GM23338 (cell line): ENCODE results near the gene ANGPTL2. TPM values are rescaled to one million over a fixed set of nuclear protein-coding genes. Genes with fewer than 3 reads are reported as not detected.

Experiments
- ATAC-seq: fragments of 200-7000 bp; cut with Tn5 transposase; 3 replicates; pipeline ENCODE4 v1.9.1; 2020
- DNase-seq: peaks from one replicate; pipeline ENCODE4 v3.0.0-alpha.2; 2015; ENCODE audit warnings: low spot score
- H2AFZ ChIP-seq: fragments of 200-600 bp; sonication (generic); 2 replicates; pipeline ENCODE4 v1.8.0; 2016; ENCODE audit warnings: antibody characterized with exemption, mild to moderate bottlenecking, moderate library complexity
- H3F3A ChIP-seq: fragments of 200-600 bp; sonication (generic); replicated peaks from 2 replicates; pipeline ENCODE4 v1.8.0; 2017; ENCODE audit warnings: antibody characterized with exemption, mixed run types, low read depth
- H3K27ac ChIP-seq: fragments of 200-600 bp; sonication (generic); 2 replicates; pipeline ENCODE4 v1.6.1; 2016; ENCODE audit warnings: low read depth
- H3K27me3 ChIP-seq: fragments of 200-600 bp; sonication (generic); 2 replicates; pipeline ENCODE4 v1.8.0; 2016; ENCODE audit warnings: mild to moderate bottlenecking, mixed run types, moderate library complexity; ENCODE audit not compliant: insufficient read depth
- H3K36me3 ChIP-seq: fragments of 200-600 bp; sonication (generic); 2 replicates; pipeline ENCODE4 v1.8.0; 2016; ENCODE audit warnings: mild to moderate bottlenecking; ENCODE audit not compliant: insufficient read depth
- H3K4me1 ChIP-seq: fragments of 200-600 bp; sonication (generic); 2 replicates; pipeline ENCODE4 v1.8.0; 2016; ENCODE audit warnings: mild to moderate bottlenecking, moderate library complexity; ENCODE audit not compliant: insufficient read depth
- H3K4me2 ChIP-seq: fragments of 200-600 bp; sonication (generic); 2 replicates; pipeline ENCODE4 v1.7.1; 2017; ENCODE audit warnings: mixed run types
- H3K4me3 ChIP-seq: fragments of 200-600 bp; sonication (generic); 2 replicates; pipeline ENCODE4 v1.6.1; 2016; ENCODE audit warnings: mixed run types
- H3K79me2 ChIP-seq: fragments of 200-600 bp; sonication (generic); replicated peaks from 2 replicates; pipeline ENCODE4 v1.8.0; 2017; ENCODE audit warnings: mild to moderate bottlenecking; ENCODE audit not compliant: insufficient read depth
- H3K9me2 ChIP-seq: fragments of 200-600 bp; sonication (generic); 2 replicates; pipeline ENCODE4 v1.8.0; 2017; ENCODE audit not compliant: insufficient read depth
- H4K20me1 ChIP-seq: fragments of 200-600 bp; sonication (generic); replicated peaks from 2 replicates; pipeline ENCODE4 v1.8.0; 2017; ENCODE audit warnings: mild to moderate bottlenecking; ENCODE audit not compliant: insufficient read depth
- H3K27ac Mint-ChIP-seq: 2 replicates; pipeline ENCODE4 v1.8.0; 2020; ENCODE audit warnings: inconsistent platforms, mild to moderate bottlenecking, moderate library complexity, mixed read lengths
- H3K27me3 Mint-ChIP-seq: 3 replicates; pipeline ENCODE4 v1.8.0; 2022; ENCODE audit warnings: low read depth, mild to moderate bottlenecking, moderate library complexity, mixed read lengths, inconsistent platforms; ENCODE audit not compliant: insufficient read depth, poor library complexity
- H3K36me3 Mint-ChIP-seq: 3 replicates; pipeline ENCODE4 v1.8.0; 2021; ENCODE audit warnings: low read depth, mild to moderate bottlenecking, inconsistent platforms, moderate library complexity, mixed read lengths
- H3K4me1 Mint-ChIP-seq: 3 replicates; pipeline ENCODE4 v1.8.0; 2020; ENCODE audit warnings: mild to moderate bottlenecking, inconsistent platforms, mixed read lengths
- H3K4me3 Mint-ChIP-seq: 3 replicates; pipeline ENCODE4 v1.8.0; 2021; ENCODE audit warnings: moderate library complexity, mild to moderate bottlenecking, inconsistent platforms, mixed read lengths
- H3K9me3 Mint-ChIP-seq: 3 replicates; pipeline ENCODE4 v1.8.0; 2020; ENCODE audit warnings: moderate library complexity, mild to moderate bottlenecking, inconsistent platforms, mixed read lengths
- CREB1 ChIP-seq: fragments of 250-450 bp; sonication (Bioruptor Pico); IDR thresholded peaks from 2 replicates; pipeline ENCODE4 v1.5.0; 2020; ENCODE audit warnings: low read depth, mild to moderate bottlenecking, moderate library complexity
- CTCF ChIP-seq, 2 experiments: fragments of 200-600 bp in 1 of 2; sonication (generic) in 1 of 2; conservative IDR thresholded peaks; 2 replicates each; pipeline versions ENCODE4 v1.5.1 to v1.6.1; 2016 to 2017; ENCODE audit warnings: antibody characterized with exemption in 2 of 2, low read depth in 2 of 2, mild to moderate bottlenecking in 2 of 2, moderate library complexity in 1 of 2
- ETS1 ChIP-seq: IDR thresholded peaks from 2 replicates; pipeline ENCODE4 v1.6.1; 2016; ENCODE audit warnings: antibody characterized with exemption
- EZH2phosphoT487 ChIP-seq: fragments of 200-600 bp; sonication (generic); IDR thresholded peaks from one replicate; pipeline ENCODE4 v1.8.1; 2018; ENCODE audit warnings: antibody characterized with exemption; ENCODE audit not compliant: unreplicated experiment
- JUNB ChIP-seq: IDR thresholded peaks from one replicate; pipeline ENCODE4 v1.6.1; 2016; ENCODE audit warnings: antibody characterized with exemption; ENCODE audit not compliant: unreplicated experiment
- NANOG ChIP-seq: IDR thresholded peaks from 2 replicates; pipeline ENCODE4 v1.6.1; 2016; ENCODE audit warnings: antibody characterized with exemption, borderline replicate concordance
- POLR2AphosphoS5 ChIP-seq: IDR thresholded peaks from 2 replicates; pipeline ENCODE4 v1.6.1; 2016; ENCODE audit warnings: antibody characterized with exemption, low read depth
- REST ChIP-seq: IDR thresholded peaks from one replicate; pipeline ENCODE4 v1.6.1; 2018; ENCODE audit warnings: antibody characterized with exemption; ENCODE audit not compliant: unreplicated experiment
- STAT1 ChIP-seq: IDR thresholded peaks from one replicate; pipeline ENCODE4 v1.6.1; 2016; ENCODE audit warnings: antibody characterized with exemption; ENCODE audit not compliant: unreplicated experiment
- ZNF331 ChIP-seq: fragments of 250-450 bp; sonication (Bioruptor Pico); IDR thresholded peaks from 2 replicates; pipeline ENCODE4 v1.5.0; 2020; ENCODE audit warnings: low read depth, mild to moderate bottlenecking, moderate library complexity
- ZNF462 ChIP-seq: fragments of 250-450 bp; sonication (Bioruptor Pico); IDR thresholded peaks from 2 replicates; pipeline ENCODE4 v1.5.0; 2020; ENCODE audit warnings: mild to moderate bottlenecking, moderate library complexity
- polyA plus RNA-seq: library from polyadenylated mRNA; unstranded; fragments of >200 nt; fragmentation: Nextera tagmentation; extraction: Ambion mirVana; gene quantifications from 2 replicates; pipeline ENCODE4 v1.2.1, GENCODE V29; 2016
- total RNA-seq: library from RNA; depleted of rRNA; stranded (reverse); fragments of >200 nt; shearing (Covaris generic); gene quantifications from 2 replicates; pipeline ENCODE4 v1.2.3, GENCODE V29; 2014

ANGPTL2 gene
- total and polyA plus RNA-seq, 2 experiments from 2014 or later = 2.9 to 5.2 TPM

- no peaks in the 10 kb centered on the region for H3K4me1 Mint-ChIP-seq
- no peaks in the 10 kb centered on the region for H3K79me2 ChIP-seq
- no peaks in the 10 kb centered on the region for H3K27me3 ChIP-seq
- no peak for TF ChIP-seq ZNF462 (CRISPR knock-in tag)
- TF ChIP-seq REST = no peak
- no peak for TF ChIP-seq STAT1
- TF ChIP-seq EZH2phosphoT487 = no peak
- TF ChIP-seq ETS1 = no peak
- TF ChIP-seq POLR2AphosphoS5 = no peak
- TF ChIP-seq CREB1 (CRISPR knock-in tag) = no peak
- no peak for TF ChIP-seq CTCF (conservative IDR thresholded peaks at IDR 0.05; ENCODE audit: low read depth in 2 of 2)
- no peak for TF ChIP-seq ZNF331 (CRISPR knock-in tag)
- TF ChIP-seq NANOG = no peak
- no peak for TF ChIP-seq JUNB
- H4K20me1 ChIP-seq = 0 out of 2 replicates have a peak, but pooled peaks cover 4% of the 10 kb centered on the region
- no peaks in the 10 kb centered on the region for H3K4me1 ChIP-seq
- H3K27ac Mint-ChIP-seq = no peak overlapping the region
- H3K36me3 Mint-ChIP-seq = no peaks in the 10 kb centered on the region
- no peaks in the 10 kb centered on the region for H3K9me3 Mint-ChIP-seq
- no peak overlapping the region for H3K4me2 ChIP-seq
- DNase-seq (no peak), ATAC-seq (no peak)
- H3K36me3 ChIP-seq = no peaks in the 10 kb centered on the region
- no peaks in the 10 kb centered on the region for H3F3A ChIP-seq
- no peak overlapping the region for H3K27ac ChIP-seq
- H3K4me3 Mint-ChIP-seq = no peak overlapping the region
- no peak overlapping the region for H2AFZ ChIP-seq
- H3K4me3 ChIP-seq = no peak overlapping the region
- no peaks in the 10 kb centered on the region for H3K9me2 ChIP-seq
- H3K27me3 Mint-ChIP-seq = peaks cover 2% of the 10 kb centered on the region
Measured at GRCh38 chr9:127149463-127150390, 27.3 kb upstream of the ANGPTL2 start.
